ENCODE measurements around the gene MAN1A1.

DNA sequence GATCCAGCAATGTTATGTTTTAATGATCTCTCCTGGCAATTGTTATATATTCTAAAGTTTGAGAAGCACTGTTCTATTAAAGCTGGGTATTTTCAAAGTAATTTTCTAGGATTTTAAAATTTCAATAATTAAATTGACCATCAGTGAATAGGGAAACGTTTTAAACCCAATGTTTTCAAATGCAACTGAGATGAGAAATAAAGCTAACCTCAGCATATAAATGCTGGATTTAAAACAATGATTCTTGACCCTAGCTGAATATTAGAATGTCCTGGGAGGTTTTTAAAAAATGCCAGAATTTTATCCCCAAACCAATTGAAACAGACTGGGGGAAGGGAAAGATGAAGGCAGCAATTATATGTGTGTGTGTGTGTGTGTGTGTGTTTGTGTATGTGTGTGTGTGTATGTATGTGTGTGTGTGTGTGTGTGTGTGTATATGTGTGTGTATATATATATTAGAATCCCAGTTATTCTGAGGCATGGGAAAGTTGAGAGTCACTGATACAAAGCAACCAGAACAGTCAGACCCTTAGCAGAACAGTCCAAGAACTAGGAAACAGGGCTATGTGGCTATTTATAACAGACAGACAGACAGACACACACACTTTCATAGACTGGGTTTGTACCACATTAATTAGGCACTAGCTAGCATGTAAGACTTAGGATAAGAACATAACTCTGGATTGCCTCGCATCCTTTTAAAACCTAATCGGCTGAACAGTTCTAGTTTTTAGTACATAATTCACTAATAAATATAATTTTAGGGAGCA lies 107.8 kb downstream of the MAN1A1 start:
- TF ChIP-seq, protein P1, sequence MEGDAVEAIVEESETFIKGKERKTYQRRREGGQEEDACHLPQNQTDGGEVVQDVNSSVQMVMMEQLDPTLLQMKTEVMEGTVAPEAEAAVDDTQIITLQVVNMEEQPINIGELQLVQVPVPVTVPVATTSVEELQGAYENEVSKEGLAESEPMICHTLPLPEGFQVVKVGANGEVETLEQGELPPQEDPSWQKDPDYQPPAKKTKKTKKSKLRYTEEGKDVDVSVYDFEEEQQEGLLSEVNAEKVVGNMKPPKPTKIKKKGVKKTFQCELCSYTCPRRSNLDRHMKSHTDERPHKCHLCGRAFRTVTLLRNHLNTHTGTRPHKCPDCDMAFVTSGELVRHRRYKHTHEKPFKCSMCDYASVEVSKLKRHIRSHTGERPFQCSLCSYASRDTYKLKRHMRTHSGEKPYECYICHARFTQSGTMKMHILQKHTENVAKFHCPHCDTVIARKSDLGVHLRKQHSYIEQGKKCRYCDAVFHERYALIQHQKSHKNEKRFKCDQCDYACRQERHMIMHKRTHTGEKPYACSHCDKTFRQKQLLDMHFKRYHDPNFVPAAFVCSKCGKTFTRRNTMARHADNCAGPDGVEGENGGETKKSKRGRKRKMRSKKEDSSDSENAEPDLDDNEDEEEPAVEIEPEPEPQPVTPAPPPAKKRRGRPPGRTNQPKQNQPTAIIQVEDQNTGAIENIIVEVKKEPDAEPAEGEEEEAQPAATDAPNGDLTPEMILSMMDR (IDR thresholded peaks at IDR 0.05): no peak
- no peak for TF ChIP-seq POLR2AphosphoS5 (IDR thresholded peaks at IDR 0.05)

Data from sigmoid colon (tissue), 4 donors.